ENCODE results near the gene CDK3.

The CDK3 gene

DNA sequence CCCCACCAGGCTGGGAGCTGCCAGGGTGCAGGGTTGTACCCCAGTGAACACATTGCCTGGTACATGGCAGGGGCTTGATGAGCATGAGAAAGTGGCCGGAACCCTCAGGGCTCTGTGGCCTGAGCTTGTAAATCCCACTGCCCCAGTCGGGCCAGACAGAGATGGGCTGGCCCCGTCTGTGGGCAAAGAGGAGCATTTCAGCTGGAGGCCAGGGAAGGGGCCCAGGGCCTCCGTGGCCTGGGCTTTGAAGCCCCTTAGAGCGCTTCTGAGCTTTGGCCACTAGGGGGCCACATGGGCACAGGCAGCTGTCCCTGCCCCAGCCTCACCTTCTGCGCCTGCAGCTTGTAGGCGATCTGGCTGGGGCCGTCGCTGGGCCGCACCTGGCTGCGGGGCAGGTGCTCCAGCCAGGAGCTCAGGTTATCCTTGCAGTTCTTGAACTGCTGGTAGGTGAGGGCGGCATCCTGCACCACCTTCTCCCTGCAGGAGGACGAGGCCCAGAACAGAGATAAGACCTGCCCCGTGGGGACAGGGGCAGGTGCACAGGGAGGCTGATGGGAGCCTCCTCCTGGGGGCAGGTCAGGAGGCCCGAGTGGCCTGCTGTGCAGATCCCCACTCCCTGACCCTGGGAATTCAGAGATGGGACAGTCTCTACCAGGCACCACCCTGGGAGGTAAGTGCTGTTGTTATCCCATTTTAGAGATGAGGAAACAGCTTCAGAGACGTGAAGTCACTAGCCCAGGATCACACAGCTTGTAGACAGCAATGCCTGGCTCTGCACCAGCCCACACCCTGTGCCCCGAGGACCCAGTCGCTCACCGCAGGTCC, 13.7 kb downstream of the CDK3 start:
- DNase-seq (ENCODE audit: low spot score): peak; percentile 91

DNA sequence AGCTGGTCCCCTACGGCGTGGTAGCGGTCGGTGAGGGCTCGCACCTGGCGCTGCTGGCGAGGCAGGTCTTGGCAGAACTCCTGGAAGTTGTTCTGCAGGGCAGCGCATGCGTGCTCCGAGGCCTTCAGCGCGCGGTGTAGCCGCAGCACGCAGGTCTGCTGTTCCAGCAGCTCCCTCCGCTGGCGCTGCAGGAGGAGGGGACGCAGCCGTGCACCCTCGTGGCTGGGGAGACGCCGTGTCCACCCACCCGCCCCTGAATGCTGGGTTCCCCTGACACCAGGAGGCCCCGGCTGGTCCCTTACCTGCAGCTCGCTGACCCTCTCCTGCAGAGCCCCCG, 14.2 kb downstream of the CDK3 start:
- DNase-seq (ENCODE audit: low spot score): no peak

DNA sequence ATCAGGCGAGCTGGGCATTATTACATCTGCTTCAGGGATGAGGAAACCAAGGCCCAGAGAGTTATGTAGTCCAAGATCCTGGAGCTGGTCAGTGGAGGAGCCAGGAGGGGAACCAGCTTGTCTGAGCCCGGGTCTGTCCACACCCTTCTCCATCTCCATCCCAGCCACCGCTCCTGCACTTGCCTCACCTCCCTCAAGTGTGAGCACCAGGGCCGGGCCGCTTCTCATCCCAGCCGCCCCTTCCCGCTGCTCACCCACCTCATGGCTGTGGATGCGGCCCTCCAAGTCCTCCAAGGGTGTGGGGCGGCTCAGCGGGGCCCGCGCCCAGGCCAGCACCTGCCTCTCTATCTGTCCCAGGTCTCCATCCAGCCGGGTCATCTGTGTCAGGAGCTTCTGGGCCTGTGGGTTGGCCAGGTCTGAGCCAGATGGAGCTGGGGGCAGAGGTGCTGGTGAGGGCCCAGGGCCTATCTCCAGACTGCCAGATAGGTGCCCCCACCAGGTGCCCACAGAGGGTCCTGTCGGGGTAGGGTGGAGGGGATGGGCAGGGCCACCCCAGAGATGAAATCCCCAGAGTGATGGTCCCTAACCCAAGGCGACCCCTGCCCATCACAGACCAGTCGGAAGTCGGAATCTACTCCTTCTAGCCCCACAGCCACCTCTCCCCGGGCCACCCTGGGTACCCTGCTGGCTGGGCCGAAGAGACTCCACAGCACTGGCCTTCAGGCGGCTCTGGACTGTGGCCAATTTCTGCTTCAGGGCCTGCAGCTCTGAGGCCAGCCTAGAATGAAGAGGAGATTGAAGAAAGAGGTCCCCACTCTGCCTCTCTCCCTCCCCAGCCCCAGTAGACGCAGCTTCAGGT, 17.1 kb downstream of the CDK3 start:
- DNase-seq (ENCODE audit: low spot score): no peak

DNA sequence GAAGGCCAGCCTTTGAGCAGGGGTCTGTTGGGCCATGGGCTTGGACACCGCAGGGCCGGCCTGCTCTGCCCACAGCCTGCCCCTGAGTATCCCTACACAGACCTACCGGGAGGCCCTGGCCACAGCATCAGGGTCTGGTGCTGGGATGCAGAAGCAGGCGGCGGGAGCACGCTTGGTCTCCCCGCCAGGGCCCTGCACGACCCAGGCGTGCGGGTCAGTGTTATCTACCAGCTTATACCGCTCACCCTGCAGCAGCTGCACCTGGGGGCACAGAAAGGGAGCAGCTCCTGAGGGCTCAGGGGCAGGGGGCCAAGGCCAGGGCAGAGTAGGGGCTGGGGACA, 17.7 kb downstream of the CDK3 start:
- no peak for DNase-seq (ENCODE audit: low spot score)

DNA sequence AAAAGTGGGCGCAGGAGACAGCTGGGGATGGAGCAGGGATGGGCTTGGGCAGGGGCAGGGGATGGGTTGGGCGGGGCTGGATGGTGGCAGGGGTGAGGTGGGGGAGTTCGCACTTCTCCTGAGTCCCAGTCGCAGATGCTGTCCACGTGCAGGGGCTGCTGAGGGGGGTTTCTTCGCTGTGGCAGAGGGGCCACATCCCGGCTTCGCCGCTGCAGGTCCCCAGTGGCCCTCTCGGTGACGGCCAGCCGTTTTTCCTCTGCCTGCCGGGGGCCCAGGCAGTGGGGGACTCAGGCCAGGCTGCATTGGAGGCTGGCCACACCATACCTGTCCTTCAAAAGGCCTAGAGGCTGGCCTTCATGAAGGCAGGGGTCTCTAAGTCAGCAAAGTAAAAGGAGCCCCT, 18.1 kb downstream of the CDK3 start:
- DNase-seq (ENCODE audit: low spot score): no peak

DNA sequence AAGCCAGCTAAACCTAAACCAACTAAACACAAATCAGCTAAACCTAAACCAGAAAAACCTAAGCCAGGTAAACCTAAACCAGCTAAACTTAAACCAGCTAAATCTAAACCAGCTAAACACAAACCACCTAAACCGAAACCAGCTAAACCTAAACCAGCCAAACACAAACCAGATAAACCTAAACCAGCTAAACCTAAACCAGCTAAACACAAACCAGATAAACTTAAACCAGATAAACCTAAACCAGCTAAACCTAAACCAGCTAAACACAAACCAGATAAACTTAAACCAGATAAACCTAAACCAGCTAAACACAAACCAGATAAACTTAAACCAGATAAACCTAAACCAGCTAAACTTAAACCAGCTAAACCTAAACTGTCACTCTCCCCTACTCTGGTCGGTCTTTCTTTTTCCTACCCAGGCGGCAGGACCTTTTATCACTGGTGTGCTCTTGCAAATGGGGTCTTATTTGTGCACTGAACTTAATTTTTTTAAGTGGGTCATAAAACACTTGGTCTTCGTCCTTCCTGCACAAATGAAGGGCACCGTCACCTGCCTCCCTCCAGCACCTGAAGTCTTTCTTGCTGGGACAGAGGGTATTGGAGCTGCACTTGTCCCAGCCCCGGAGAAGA, 19.3 kb downstream of the CDK3 start:
- no peak for DNase-seq (ENCODE audit: low spot score)

DNA sequence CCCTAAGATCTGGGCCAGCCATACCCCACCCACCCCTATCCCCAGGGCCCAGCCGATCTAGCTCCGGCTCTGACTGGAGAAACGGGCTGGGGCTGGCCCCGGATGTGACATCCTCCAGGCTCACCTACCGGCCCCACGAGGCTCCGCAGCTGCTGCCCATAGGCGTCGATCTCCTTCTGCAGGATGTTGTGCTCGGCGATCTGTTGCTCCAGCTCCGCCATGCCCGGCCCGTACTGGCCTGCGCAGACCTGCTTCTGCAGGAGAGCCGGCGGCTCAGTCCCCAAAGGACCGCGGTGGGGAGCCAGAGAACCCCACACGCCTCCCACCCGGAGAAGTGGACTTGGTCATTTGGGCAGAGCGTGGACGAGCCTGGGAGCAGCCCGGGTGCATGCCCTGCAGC, 21.6 kb downstream of the CDK3 start:
- DNase-seq (ENCODE audit: low spot score): no peak

- no peak for DNase-seq (ENCODE audit: low spot score)
These were observed 22.6 kb downstream of the CDK3 start for GRCh38 chr17:76022973-76023899.

DNA sequence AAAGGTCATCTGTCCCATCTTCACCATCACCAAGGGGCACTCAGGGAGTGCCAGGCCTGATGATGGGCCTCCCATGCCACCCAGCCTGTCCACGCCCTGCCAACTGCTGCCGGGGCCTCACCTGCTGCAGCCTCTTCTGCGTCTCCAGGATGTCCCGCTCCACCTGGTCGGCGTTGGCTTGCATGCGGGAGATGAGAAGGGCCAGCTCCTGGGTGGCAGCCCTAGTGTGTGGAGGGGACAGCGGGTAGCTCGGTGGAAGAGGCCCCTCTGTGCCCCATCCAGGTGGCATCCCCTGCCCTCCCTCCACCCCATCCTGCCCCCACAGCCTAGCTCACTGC, 23.2 kb downstream of the CDK3 start:
- no peak for DNase-seq (ENCODE audit: low spot score)

- no peak for DNase-seq (ENCODE audit: low spot score)
These were observed 23.7 kb downstream of the CDK3 start for GRCh38 chr17:76024353-76024752.

DNA sequence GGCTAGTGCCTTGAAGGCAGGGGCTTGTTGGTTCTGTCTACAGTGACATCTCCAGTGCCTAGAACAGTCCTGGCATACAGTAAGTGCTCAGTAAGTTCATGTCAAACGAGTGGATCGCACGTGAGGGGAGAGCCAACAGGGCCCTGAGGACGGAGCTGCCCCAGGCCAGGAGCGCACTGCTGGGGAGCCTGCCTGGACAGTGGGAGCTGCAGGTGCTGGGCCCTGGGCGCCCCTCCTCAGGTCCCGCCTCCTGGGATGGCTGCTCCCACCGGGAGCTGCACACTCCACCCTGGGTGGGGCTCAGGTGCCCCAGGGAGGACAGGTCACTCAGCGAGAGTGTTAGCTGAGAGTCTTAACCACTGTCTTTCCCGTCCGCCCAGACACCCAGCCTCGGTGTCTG, 24.6 kb downstream of the CDK3 start:
- DNase-seq (ENCODE audit: low spot score): no peak

DNA sequence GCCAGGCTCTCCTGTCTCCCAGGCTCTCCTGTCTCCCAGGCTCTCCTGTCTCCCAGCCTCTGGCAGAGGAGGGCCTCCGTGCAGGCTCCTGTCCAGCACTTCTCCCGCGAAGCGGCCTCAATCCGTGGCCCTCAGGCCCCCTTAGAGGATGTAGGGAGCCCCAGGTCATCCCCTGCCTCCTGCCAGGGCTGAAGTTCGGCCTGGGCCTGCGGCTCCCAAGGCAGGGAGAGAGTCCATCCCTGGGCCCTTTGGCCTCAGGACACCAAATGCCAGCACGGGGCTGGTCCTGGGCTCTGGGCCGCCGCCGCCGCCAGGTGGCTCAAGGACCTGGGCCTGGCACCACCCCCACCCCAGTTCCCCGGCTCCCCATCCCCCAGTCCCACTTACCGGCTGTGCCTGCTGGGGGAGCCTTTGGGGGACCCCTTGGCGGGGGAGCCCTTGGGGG, 26.1 kb downstream of the CDK3 start:
- no peak for DNase-seq (ENCODE audit: low spot score)

GRCh38 chr17:76027159-76027839, 26.6 kb downstream of the CDK3 start, which contains the start of gene EVPL:
TSS of gene EVPL (minus strand) at chr17:76027306. CDS start at chr17:76027198, 108 bp downstream.
- DNase-seq (ENCODE audit: low spot score): no peak

- DNase-seq (ENCODE audit: low spot score): no peak
These were observed 31.6 kb downstream of the CDK3 start for GRCh38 chr17:76032073-76032779.

DNA sequence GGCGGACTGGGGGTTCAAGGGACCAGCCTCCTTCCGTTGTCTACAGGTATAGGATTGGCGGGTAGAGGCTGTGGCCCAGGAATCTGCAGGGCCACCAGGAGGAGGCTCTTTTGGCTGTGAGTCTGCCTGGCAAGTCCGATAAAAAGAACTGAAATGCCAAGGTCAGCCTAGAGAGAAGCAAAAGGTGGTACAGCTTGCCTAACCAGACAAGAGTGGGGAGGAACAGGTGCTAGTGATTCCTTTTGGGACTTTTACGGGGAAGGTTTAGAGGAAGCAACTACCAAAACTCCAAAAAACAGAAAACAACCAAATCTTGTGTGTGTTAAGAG, 32.1 kb downstream of the CDK3 start:
- no peak for DNase-seq (ENCODE audit: low spot score)

DNA sequence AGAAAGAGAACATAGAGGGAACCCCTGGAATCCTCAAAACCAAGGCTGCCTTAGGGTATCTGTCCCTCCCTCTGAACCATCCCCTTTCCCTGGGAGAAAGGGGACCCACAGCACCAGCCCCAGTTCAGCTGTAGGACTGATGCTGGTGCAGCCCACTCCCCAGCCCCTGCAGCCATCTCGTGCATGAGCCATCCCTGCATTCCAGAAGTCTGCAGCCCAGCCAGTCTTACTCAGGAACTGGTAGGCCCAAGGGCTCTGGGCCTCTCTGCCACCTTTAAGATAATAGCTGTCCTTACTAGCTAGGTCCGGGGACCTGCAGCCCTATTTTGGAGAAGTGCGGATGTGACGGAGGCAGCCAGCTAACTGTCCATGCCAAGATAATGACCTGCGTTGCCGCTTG, 32.5 kb downstream of the CDK3 start:
- no peak for DNase-seq (ENCODE audit: low spot score)

- no peak for DNase-seq (ENCODE audit: low spot score)
These were observed 34.0 kb downstream of the CDK3 start for GRCh38 chr17:76034428-76035350.

GRCh38 chr17:76036497-76037261, 36.0 kb downstream of the CDK3 start:
- no peak for DNase-seq (ENCODE audit: low spot score)

DNA sequence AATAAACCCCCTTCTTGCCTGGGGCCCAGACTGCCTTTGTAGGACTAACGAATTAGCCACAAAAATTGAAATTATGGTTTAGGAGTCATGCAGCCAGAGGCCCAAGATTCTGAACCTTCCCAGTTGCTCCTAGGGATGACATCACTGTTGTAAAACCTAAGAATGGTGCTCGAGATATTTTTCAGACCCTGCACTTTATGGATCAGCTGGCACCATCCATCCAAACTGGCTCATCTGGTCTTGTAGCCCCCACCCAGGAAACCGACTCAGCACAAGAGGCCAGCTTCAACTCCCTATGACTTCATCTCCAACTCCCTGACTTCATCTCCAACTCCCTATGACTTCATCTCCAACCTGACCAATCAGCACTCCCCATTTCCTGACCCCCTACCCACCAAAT, 37.4 kb downstream of the CDK3 start:
- DNase-seq (ENCODE audit: low spot score): no peak
